Testis (tissue), 2 donors: ENCODE measurements around the gene CCBE1.

Experiments used
- CTCF ChIP-seq, 3 experiments: fragments of 450-650 bp in 2 of 3; fragments of 200-600 bp in 1 of 3; sonication (generic) in 1 of 3; IDR thresholded peaks; one replicate each; pipeline ENCODE4 v1.5.1; 2016 to 2019; ENCODE audit warnings: antibody characterized with exemption in 3 of 3, mild to moderate bottlenecking in 2 of 3, moderate library complexity in 1 of 3
- POLR2A ChIP-seq: fragments of 450-650 bp; IDR thresholded peaks from one replicate; pipeline ENCODE4 v1.6.1; 2017; ENCODE audit warnings: antibody characterized with exemption, mild to moderate bottlenecking, moderate library complexity

- no peak for TF ChIP-seq CTCF (IDR thresholded peaks at IDR 0.05)
- TF ChIP-seq POLR2A = no peak
These were observed 22.4 kb upstream of the CCBE1 start for GRCh38 chr18:59719544-59720181.
